ENCODE results near the gene ANKRD36.
"Not testable (repeated sequence)": the region's sequence is repeated elsewhere in the genome, so short reads cannot be mapped to it uniquely, and the experiment has no call there.

DNA sequence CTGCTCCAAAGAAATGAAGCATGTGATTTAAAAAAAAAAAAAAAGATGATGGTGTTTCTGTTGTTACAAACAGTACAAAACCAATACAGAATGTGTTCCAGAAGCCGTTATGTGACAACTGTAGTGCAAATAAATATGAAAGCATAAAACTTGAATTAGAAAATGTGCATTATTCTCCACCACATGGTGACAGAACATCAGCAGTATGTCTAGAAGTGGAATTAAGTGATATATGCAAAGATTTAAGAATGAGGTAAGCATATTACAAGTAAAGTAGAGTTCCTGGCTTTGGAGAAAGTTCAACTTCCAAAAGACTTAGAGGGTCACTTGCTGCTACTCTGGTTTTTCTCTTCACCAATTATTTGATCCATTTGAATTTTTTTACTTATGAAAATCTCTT is 120.0 kb downstream of the ANKRD36 start:
- TF ChIP-seq SMC3 (IDR thresholded peaks at IDR 0.05; ENCODE audit: borderline replicate concordance, low read length); SMARCA5 (IDR thresholded peaks at IDR 0.05); TCF3 (IDR thresholded peaks at IDR 0.05; ENCODE audit: borderline replicate concordance, insufficient read depth, low read depth, low read length): not testable (repeated sequence)
